ENCODE data around the gene MYL4.
"Not testable (repeated sequence)": the region's sequence is repeated elsewhere in the genome, so short reads cannot be mapped to it uniquely, and the experiment has no call there.

The MYL4 gene

DNA sequence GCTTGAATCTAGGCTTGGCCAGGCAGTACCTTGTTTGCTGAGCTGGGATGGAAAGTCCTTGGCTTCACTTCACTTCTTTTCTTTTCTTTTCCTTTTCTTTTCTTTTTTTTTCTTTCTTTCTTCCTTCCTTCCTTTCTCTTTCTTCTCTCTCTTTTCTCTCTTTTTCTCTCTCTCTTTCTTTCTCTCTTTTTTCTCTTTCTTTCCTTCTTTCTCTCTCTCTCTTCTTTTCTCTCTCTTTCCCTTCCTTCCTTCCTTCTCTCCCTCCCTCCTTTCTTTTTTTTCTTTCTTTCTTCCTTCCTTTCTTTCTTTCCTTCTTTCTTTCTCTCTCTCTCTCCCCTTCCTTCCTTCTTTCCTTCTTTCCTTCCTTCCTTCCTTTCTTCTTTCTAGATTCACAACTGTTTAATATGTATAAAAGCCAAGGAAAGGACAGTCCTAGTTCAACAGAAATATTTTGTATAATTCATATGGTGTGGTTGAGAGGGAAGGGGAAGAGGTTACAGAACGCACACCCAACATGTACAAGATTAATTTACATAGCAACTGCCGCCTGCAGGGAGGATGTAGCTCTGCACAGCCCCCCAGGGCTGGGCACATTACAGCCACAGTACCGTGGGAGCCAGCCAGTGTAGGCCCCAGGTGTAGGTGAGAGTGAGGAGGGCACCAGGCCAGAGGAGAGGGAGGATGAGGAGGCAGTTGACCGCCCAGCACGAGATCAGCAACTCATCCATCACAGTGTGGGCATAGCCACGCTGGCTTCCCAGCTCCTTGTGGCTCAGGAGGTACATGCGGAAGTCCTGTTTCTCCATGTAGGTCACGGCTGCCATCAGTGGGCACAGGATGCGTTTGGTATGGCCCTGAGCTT lies 34.8 kb downstream of the MYL4 start:
- no peak for DNase-seq (ENCODE audit: low read depth)

DNA sequence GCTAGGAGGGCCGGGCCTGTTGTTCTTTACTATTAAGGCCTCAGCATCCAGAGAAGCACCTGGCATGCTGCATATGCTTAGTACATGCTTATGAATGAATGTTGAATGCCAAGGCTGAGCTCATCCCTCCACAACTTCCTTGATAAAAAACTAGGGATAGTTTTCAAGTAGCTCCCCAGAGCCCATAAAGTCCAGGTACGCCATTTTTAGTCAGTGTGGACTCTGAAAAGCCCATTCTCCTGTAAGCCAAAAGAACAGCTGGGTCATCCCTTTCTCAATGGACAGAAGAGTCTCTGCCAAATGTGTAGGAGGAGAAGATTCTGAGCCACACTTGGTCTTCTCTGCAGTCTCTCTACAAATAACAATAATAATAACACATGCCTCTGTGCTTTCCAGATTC lies 35.5 kb downstream of the MYL4 start:
- DNase-seq (ENCODE audit: low read depth), result no peak

DNA sequence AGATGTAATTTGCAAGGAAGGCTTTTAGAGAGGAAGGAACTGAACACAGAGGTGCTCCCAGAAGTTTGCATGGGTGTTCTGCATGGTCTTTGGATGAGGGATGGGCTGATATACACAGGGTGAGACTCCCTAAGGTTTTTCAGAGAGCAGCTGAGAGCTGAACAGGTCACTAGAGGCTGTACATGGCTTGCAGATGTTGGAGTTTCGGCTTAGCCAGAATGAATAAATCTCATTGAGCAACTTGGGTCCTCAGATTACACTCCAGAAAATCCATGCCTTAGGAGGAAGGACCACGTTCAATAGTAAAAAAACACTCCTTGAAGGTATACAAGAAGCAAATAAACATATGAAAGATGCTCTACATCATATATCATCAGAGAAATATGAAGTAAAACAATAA lies 37.0 kb downstream of the MYL4 start:
- no peak for DNase-seq (ENCODE audit: low read depth)

DNA sequence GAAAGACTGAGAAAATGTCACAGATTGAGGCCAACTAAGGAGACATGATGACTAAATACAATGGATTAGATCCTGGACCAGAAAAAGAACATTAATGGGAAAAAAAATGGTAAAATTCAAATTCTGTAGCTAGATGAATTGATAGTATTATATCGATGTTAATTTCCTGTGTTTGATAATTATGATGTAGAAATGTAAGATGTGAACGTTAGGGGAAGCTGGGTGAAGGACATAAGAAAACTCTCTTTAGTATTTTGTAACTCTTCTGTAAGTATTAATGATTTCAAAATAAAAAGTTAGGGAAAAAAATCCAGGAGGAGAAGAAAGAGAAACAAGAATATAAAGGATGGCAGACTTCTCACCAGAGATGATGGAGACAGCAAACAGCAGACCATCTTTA lies 41.7 kb downstream of the MYL4 start:
- DNase-seq (ENCODE audit: low read depth), result no peak

DNA sequence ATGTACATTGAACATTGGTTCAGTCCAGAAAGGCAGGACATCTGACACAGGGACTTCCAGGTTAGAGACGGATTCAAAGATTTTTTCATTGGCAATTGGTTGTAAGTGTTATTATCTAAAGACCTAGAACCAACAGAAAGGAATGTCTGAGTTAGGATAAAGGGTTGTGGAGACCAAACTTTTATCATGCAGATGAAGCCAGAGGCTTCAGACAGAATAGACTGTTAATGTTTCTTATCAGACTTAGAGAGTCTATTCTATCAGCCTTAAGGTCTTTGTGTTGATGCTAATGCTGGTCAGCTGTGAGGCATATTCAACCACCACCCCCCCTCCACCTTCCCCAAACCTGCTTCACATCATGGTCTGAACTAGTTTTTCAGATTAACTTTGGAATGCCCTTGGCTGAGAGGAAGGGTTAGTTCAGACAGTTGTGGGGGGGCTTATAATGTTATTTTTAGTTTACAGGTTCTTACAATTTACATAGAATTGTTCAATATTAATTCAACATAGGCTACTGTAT lies 42.3 kb downstream of the MYL4 start:
- DNase-seq (ENCODE audit: low read depth), result no peak

DNA sequence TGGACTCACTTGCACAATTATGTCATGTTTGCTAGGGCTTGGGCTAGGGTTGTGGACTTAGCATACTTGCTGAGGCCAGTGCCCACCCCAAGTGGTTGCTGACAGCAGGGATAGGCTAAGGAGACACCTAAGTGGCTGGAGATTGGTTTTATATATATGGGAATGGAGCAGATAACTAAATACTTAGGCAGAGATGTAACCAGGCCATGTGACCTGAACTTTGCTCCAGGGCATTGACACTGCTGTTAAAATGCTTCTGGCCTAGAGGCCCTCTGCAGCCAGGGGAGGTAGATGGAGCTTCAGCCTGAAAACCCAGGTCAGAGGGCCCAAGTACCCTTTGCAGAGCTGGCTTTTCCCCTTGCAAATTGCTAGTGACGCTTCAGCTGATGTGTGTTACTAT lies 43.1 kb downstream of the MYL4 start:
- no peak for DNase-seq (ENCODE audit: low read depth)

DNA sequence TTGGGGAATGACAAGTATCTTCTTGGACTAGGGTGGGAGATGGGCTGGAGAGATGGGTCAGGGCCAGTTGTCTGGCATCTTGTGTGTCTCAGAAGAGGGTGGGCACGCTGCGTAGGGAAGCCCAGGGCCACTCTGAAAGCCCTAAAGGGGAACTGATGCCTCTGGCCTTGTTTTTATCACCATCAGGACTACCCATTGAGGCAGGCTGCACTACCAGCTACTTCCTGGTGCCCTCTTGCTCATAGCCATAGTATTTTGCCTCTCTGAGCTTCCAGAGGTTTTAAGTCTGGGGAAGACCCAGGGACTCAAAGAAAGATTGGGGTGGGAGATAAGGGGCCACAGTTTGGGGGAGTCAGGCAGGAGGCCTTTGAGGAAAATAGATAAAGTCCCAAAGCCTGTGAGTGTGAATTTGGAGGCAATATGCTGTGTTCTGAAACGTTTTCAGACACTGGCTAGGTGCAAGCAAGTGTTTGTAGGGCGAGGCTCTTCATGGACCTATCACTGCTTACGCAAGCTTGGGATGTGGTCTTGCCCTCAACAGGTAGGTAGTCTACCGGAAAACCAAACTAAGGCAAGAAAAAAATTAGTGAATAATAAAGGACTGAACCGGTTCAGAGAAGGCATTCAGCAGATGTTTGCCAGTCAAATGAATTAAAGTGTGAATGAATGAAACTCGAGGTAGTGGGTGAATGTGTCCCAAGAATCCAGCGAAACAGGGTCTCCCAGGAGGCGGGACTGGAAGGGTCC lies 43.8 kb downstream of the MYL4 start:
- DNase-seq (ENCODE audit: low read depth), result no peak

DNA sequence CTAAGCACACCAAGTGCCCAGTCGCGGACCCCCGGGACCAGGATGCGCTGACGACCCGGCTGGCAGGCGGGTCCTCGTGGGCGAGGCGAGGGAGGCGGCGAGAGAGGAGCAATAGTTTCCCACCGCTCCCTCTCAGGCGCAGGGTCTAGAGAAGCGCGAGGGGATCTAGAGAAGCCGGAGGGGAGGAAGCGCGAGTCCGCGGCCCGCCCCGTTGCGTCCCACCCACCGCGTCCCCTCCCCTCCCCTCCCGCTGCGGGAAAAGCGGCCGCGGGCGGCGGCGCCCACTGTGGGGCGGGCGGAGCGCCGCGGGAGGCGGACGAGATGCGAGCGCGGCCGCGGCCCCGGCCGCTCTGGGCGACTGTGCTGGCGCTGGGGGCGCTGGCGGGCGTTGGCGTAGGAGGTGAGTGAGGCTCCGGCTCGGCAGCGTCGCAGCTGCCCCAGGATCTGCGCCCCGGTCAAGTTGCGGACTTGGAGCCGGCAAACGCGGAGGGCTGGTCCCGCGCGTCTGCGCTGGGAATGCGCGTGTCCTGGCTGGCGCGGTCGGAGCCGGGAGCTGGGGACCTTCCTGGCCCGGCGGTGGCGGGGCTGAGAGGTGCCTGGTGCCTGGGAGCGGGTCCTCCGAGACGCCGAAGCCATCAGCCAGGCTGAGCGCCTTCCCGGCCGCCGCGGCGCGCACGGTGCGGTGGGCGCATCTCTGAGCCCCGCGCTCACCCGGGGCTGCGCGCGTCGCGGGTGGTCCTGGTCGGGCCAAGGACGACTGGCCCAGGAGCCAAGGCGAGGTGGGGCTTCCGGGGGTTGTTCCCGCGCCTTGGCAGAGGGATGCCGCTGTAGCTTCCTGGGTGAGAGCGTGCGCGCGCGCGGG lies 44.6 kb downstream of the MYL4 start, which contains the start of gene ITGB3:
TSS of gene ITGB3 (plus strand) at position 287 of the 862 bp plus-strand sequence. CDS start at position 322, 35 bp downstream.
- DNase-seq (ENCODE audit: low read depth), result peak; percentile 32

DNA sequence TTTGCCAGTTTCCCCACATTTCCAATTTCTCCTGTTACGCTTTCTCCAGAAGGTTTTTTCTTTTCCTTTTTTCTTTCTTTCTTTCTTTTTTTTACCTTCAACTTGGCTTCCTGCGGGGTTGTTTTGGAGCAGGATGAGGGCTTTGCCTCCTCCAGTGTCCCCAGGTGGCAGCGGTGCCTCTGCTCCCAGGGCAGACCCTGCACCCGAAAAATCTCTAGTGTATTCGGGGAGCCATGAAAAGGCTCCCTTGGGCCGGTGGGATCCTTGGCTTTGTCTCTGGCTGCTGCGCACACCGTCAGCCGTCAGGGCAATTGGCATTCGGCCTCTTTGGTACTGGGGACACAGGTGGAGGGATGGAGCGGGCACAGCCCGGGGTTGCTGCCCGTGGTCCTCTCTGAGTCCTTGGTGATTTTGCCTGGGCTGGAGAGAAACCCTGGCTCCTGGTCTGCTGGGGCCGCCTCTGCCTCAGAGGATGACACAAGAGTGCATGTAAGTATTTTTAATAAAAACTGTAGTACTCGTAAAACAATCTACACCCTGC lies 45.3 kb downstream of the MYL4 start:
- DNase-seq (ENCODE audit: low read depth), result no peak

DNA sequence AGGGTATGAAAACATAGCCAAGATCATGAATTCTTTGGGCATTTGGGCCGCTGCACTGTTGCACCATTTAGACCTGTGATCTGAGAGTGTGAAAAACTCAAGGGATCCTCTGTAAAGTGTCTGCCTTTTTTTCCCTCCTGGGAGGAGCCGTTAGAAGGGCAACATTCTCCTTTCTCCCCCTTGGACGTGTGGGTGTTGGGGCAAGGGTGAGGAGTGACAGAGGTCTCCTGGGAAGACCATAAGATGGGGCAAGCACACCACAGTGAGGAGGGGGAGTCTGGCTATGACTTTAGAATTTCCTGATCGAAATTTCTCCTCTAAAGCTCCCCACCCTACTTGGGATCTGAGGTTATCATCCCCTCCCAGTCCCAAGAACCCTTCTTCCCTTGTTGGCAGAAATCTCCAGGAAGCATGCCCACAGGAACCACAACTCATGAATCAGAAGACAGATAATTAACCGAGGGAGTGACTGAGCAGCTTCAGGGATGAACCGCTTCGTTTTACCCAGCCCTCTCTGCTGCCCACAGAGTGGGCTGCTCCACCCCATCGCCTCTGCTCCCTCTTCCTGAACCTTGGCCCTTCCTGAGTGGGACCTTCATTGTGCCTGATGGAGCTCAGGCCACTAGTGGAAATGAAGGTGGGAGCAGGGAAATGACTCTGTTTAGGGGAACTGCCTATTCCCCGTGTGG lies 48.6 kb downstream of the MYL4 start:
- DNase-seq (ENCODE audit: low read depth), result no peak

DNA sequence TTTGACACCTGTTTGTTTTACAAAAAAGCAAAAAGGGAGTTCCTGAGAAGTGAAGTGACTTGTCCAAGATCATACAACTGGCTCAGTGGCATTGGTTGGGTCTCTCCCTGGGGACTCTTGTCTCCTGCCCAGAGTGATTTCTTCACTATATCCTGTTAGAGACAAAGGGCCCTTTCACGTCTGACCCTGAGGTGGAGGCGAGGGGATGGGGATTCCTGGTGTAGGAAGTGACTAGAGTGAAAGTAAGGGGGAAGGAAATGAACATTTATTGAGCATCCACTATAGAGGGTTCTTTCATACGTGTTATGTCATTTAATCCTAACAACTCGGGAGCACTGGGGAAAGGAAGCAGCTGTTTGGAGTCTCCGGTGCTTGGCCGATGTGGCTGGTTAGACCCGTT lies 53.4 kb downstream of the MYL4 start:
- DNase-seq (ENCODE audit: low read depth), result no peak

DNA sequence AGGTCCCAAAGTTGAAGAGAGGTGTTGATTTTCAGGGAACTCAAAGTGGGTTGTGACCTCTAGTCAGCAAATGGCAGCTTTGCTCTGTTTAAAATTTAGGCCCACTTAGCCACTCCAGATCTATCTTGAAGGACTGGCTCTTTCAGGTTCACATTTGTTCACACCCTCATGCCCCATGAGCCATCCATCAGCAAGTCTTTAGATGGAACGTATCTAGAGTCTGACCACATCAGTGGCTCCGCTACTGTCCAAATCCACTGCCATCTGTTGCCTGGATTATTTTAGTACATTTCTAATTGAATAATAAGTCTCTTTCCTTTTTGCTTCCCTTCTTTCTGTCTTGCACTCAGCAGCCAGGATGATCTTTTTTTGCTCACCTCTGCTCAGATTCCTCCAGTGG lies 55.0 kb downstream of the MYL4 start:
- no peak for DNase-seq (ENCODE audit: low read depth)

DNA sequence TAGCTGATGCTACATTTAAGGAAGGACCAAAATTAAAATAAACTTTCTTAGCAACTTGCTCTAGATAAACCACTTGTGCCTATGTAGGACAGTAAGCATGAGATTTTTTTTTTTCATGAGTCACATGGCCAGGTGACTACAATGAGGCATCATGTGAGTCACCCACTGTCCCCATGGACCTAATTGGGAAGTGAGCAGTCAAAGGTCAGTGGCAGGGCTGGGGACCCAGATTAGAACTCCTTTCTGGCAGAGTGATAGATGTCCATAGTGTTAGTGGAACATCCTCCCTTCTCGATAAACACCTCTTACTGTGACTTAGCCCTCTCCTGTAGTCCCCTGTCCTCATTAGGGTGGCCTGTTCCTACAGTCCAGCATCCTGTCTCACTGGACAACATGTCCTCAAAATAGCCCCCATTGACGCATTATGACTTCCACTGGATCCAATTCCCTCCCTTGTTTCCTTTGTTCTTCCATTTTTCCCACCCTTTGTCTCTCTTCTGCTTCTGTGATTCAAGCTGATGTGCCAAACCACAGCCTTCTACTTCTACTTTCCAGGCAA lies 56.9 kb downstream of the MYL4 start:
- DNase-seq (ENCODE audit: low read depth), result no peak

DNA sequence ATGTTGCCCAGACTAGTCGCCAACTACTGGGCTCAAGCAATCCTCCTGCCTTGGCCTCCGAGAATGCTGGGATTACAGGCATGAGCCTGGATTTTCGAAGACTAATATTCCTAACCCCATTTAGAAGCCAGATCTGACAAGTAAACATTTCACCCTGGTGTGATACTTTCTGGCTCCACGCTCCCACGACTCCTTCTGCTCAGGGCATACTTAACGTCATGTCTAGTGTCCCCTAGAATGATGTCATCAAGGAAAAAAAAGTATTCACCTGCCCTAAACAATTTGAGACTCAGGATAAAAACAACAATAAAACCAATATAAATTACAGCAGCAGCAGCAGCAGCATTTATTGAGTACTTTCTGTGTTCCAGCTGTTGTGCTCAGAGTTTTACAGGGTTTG lies 57.6 kb downstream of the MYL4 start:
- no peak for DNase-seq (ENCODE audit: low read depth)

DNA sequence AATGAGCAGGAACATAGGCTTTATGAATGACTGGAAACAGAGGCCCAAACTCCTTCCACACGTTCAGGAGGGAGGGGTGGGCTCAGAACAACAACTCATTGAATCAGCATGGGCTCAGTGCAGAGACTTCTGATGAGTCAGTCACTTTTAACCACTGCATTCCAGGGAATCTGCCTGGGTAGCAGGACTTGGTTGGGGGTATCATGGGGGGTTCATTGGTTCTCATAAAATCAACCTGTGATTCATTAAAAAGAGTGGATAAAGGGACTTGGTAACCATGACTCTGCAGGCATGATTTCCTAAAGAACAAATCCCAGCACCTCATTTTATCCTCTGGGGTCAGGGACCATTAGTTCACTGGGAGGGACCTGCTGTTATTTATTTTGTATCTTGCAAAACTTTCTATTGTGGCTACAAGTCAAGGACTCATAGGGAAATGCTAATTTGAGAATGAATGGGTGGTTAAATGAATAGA lies 58.2 kb downstream of the MYL4 start:
- no peak for DNase-seq (ENCODE audit: low read depth)

DNA sequence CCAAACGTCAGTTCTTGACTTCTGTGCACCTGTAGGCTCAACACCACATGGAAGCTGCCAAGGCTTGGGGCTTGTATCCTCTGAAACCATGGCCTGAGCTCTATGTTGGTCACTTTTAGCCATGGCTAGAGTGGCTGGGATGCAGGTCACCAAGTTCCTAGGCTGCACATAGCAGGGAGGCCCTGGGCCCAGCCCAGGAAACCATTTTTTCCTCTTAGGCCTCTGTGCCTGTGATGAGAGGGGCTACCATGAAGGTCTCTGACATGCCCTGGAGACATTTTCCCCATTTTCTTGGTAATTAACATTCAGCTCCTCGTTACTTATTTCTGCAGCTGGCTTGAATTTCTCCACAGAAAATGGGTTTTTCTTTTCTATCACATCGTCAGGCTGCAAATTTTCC lies 59.8 kb downstream of the MYL4 start:
- not testable (repeated sequence) for DNase-seq (ENCODE audit: low read depth)

DNA sequence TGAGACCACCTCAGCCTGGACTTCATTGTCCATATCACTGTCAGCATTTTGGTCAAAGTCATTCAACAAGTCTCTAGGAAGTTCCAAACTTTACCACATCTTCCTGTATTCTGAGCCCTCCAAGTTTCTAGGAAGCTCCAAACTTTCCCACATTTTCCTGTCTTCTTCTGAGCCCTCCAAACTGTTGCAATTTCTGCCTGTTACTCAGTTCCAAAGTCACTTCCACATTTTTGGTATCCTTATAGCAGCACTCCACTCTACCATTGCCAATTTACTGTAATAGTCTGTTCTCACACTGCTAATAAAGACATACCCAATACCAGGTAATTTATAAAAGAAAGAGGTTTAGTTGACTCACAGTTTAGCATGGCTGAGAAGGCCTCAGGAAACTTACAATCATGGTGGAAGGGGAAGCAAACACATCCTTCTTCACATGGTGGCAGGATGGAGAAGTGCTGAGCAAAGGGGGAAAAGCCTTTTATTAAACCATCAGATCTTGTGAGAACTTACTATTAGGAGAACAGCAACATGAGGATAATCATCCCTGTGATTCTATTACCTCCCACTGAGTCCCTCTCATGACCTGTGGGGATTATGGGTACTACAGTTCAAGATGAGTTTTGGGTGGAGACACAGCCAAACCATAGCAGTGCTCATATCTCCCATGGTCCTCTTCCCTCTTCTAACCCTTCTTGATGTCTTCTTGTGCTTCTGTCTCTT lies 60.6 kb downstream of the MYL4 start:
- DNase-seq (ENCODE audit: low read depth), result not testable (repeated sequence)

DNA sequence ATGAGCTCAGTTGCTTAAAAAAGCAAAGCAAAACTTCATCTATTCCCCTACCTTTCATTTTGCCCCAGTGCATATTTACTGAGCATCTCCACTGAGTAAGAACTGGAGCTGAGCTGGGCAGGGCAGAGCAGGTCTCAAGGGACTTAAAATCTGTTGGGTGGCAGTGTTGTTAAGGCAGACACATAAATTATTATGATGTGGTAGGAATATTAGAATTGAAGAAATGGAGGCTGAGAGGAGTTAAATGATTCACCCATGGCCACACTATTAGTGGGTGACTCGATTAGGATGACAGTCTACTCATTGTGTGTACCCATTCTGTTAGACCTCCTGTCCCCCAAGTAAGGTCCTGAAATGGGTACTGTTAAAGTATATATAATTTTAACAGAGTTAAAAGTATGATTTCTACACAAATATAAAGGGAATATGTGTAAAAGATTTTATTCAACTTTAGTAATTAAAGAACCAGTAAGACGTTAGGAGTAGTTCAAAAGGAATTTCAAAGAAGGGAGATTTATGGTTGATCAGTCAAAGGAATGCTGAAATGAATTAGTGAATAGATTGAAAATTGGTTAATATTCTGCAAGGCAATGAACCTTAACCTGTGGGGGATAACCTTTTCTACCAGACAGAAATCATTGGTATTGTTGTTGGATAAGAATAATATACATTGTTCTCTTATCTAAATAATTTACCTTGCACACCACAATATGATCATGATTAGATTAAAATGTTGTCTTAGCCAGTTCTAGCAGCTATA lies 62.0 kb downstream of the MYL4 start:
- no peak for DNase-seq (ENCODE audit: low read depth)

DNA sequence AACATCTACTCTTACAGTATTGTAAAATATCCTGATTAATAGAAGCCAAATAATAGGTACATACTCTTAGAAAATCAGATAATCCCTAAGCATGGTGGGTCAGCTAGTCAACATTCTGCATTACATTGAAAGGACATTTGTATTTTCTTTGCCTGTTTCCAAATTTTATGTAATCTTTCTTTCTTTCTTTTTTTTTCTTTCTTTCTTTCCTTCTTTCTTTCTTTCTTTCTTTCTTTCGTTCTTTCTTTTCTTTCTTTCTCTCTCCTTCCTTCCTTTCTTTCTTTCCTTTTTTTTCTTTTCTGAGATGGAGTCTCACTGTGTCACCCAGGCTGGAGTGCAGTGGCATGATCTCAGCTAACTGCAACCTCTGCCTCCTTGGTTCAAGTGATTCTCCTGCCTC lies 63.3 kb downstream of the MYL4 start:
- DNase-seq (ENCODE audit: low read depth), result no peak
